Ovary (tissue), 3 donors: Measurements from ENCODE around the gene TRIO.

Experiments used
- EP300 ChIP-seq: sonication (generic); formaldehyde crosslinking; IDR thresholded peaks from one replicate; pipeline ENCODE4 v1.6.1; 2017; ENCODE audit warnings: antibody characterized with exemption
- TF ChIP-seq, protein P1 (sequence below), 3 donors: fragments of 450-650 bp in 2 of 3; fragments of 200-600 bp in 1 of 3; IDR thresholded peaks; one replicate each; pipeline versions ENCODE4 v1.5.1 to v1.8.0; 2016 to 2022; ENCODE audit warnings: antibody characterized with exemption in 3 of 3, mild to moderate bottlenecking in 1 of 3
- donor health status: DM: no; HTN: no; CAD: no.

DNA sequence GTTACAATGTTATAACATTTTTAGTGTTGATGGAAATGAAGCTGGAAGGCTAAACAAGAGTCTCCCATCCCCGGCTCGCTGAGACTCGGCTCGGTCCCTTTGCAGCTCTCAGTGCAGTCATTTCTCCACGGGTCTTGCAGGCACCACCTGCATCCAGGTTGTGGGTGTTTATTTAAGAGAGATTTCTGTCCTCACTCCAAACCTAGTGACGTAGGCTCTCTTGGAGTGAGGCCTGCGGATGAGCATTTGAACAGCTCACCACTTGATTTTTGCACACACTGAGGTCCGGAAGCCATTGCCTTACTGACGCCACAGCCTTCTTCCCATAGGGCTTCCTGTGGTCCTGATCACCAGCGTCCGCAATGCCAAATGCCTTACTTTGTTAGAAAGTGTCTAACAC, 240.8 kb downstream of the TRIO start:
- TF ChIP-seq, protein P1, sequence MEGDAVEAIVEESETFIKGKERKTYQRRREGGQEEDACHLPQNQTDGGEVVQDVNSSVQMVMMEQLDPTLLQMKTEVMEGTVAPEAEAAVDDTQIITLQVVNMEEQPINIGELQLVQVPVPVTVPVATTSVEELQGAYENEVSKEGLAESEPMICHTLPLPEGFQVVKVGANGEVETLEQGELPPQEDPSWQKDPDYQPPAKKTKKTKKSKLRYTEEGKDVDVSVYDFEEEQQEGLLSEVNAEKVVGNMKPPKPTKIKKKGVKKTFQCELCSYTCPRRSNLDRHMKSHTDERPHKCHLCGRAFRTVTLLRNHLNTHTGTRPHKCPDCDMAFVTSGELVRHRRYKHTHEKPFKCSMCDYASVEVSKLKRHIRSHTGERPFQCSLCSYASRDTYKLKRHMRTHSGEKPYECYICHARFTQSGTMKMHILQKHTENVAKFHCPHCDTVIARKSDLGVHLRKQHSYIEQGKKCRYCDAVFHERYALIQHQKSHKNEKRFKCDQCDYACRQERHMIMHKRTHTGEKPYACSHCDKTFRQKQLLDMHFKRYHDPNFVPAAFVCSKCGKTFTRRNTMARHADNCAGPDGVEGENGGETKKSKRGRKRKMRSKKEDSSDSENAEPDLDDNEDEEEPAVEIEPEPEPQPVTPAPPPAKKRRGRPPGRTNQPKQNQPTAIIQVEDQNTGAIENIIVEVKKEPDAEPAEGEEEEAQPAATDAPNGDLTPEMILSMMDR (IDR thresholded peaks at IDR 0.05): no peak
- no peak for TF ChIP-seq EP300
